Stimulated activated naive B cell treated with anti-CD40 and anti-IgM and Interleukin-4, amounts not matched to agents 10 μg/mL and 1 μg/mL and 100 μg/mL, for 72 hours (primary cell): ENCODE data around the gene NKAIN4.
"Not testable (repeated sequence)": the region's sequence is repeated elsewhere in the genome, so short reads cannot be mapped to it uniquely, and the experiment has no call there.

Experiments used
- ATAC-seq, 2 donors: fragments of 150-1000 bp; cut with Tn5 transposase; replicated peaks; 2 replicates each; pipeline ENCODE4 v1.10.0; 2021; ENCODE audit warnings: moderate library complexity in 1 of 2
- DNase-seq: peaks from one replicate; pipeline ENCODE4 v3.0.0; 2021
- H3K27ac Mint-ChIP-seq: one replicate; pipeline ENCODE4 v1.8.0; 2022; ENCODE audit warnings: mild to moderate bottlenecking, mixed read lengths
- H3K27me3 Mint-ChIP-seq, 2 donors: one replicate each; pipeline ENCODE4 v1.8.0; 2022; ENCODE audit warnings: mixed read lengths in 2 of 2
- H3K36me3 Mint-ChIP-seq, 2 donors: one replicate each; pipeline ENCODE4 v1.8.0; 2022; ENCODE audit warnings: mixed read lengths in 2 of 2, mild to moderate bottlenecking in 1 of 2
- H3K4me1 Mint-ChIP-seq, 2 donors: one replicate each; pipeline ENCODE4 v1.8.0; 2022; ENCODE audit warnings: mixed read lengths in 2 of 2, mild to moderate bottlenecking in 1 of 2
- H3K4me3 Mint-ChIP-seq, 2 donors: one replicate each; pipeline ENCODE4 v1.8.0; 2022; ENCODE audit warnings: mild to moderate bottlenecking in 2 of 2, mixed read lengths in 2 of 2, moderate library complexity in 1 of 2
- H3K9me3 Mint-ChIP-seq, 2 donors: one replicate each; pipeline ENCODE4 v1.8.0; 2022; ENCODE audit warnings: mixed read lengths in 2 of 2, mild to moderate bottlenecking in 1 of 2

The NKAIN4 gene

DNA sequence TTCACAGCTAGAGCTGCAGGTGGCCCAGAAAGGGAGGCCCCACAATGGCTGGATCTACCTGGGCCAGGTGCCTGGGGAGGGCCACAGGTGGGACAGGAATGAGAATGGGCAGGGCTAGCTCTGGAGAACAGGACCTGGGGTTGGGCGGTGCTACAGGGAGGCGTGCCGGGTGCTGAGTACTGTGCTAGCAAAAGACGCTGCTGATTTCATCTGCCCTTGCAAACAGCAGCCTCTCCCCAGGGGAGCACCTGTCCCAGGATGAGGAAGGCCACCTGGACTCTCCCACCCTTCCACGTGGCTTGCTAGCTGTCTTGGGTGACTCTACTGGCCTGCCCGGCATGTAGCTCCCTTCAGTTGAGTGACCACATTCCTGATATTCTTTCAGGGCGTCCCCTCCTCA is 31.7 kb downstream of the NKAIN4 start:
- Mint-ChIP-seq H3K9me3 (no peaks in the 10 kb centered on the region), H3K4me3 (no peak overlapping the region), H3K36me3 (no peaks in the 10 kb centered on the region), H3K27ac (no peak overlapping the region), H3K4me1 (peaks cover under 1 to 1% of the 10 kb centered on the region in 2 donors), H3K27me3 (peaks cover 15 to 24% of the 10 kb centered on the region in 2 donors)
- DNase-seq (no peak), ATAC-seq (no peak)

DNA sequence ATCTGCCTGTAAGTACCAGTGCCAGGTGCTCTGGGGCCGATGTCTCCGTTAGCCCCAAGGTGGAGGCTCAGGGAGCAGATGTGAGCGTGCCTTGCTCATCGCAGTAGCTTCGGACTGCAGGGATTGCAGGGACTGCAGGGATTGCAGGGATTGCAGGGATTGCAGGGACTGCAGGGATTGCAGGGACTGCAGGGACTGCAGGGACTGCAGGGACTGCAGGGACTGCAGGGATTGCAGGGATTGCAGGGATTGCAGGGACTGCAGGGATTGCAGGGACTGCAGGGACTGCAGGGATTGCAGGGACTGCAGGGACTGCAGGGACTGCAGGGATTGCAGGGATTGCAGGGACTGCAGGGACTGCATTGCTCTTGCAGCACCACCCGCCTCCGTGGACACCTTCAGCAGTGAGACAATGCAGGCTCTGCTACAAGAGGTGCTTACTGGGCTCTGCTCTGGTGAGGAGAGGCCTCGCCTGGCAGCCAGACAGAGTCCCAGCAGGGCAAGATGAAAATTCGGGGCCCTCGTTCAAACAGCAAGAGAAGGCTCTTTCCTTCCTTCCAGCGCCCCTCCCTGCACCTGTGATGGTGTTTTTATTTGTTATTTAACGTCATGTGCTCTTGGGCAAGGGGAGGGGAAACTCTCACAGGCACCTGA is 32.7 kb downstream of the NKAIN4 start:
- H3K27ac Mint-ChIP-seq, H3K36me3 Mint-ChIP-seq, H3K4me3 Mint-ChIP-seq, H3K9me3 Mint-ChIP-seq, ATAC-seq, DNase-seq: not testable (repeated sequence)
- Mint-ChIP-seq H3K27me3 (peaks cover 15 to 19% of the 10 kb centered on the region in 2 donors), H3K4me1 (peaks cover 6 to 11% of the 10 kb centered on the region in 2 donors)

DNA sequence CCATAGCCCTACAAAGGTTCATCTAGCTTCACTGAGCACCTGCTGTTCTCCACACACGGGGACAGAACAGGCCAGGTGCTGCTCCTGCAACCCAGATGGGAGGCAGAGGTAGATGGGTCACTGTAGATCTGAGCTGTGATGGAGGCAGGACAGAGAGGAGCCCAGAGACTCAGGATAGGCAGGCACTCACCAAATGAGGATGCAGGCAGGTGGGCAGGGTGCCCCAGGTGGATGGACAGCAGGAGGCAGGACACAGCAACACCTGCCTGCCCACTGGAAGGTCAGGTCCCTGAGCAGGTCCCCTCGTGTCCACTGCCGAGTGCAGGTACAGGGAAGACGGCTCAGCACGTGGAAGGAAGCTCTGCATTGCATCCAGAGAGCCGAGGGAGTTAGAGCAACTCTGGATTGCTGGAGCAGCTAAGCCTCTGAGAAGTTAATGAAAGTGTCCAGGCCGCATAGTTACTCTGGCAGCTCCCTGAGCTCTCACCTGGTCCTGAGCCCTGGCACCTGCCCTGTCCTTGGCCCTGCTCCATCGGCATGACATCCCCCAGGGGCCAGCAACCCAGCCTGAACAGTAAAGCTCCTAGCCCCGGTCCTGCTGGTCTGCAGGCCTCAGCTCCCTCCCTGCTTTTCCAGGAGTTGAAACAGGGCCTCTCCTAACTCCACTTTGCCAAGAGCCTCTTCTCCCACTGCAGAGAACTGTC is 33.4 kb downstream of the NKAIN4 start:
- Mint-ChIP-seq H3K9me3 (no peaks in the 10 kb centered on the region), H3K36me3 (no peaks in the 10 kb centered on the region), H3K4me3 (no peak overlapping the region), H3K27me3 (peaks cover 15 to 17% of the 10 kb centered on the region in 2 donors), H3K27ac (no peak overlapping the region), H3K4me1 (peaks cover 6 to 12% of the 10 kb centered on the region in 2 donors)
- no peak for DNase-seq
- no peak for ATAC-seq

DNA sequence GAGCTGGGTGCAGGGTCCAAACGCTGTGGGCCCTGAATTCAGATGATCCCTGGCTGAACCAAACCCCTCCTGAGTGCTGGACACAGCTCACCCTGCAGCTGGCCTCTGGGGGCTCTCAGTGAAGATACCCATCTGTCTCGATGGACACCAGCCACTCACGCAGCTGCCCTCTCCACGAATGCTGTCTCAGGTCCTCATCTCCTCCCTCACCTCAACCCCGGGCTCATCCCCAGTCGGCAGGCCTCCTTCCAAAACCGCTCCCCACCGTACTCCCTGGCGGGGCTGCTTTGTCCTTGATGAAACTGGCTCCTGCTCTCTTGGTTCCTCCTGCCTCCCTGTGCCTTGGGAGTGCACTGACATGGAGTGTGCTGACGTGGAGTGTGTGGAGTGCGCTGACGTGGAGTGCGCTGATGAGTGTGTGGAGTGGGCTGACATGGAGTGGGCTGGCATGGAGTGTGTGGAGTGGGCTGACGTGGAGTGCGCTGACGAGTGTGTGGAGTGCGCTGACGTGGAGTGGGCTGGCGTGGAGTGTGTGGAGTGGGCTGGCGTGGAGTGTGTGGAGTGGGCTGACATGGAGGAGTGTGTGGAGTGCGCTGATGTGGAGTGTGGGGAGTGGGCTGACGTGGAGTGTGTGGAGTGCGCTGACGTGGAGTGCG is 34.3 kb downstream of the NKAIN4 start:
- no peak overlapping the region for H3K4me3 Mint-ChIP-seq
- ATAC-seq (no peak), DNase-seq (no peak)
- peaks cover 15 to 17% of the 10 kb centered on the region in 2 donors for H3K27me3 Mint-ChIP-seq
- no peaks in the 10 kb centered on the region for H3K9me3 Mint-ChIP-seq
- H3K4me1 Mint-ChIP-seq: peaks cover 10 to 18% of the 10 kb centered on the region in 2 donors
- H3K36me3 Mint-ChIP-seq: peaks cover 5 to 6% of the 10 kb centered on the region in 2 donors
- no peak overlapping the region for H3K27ac Mint-ChIP-seq

DNA sequence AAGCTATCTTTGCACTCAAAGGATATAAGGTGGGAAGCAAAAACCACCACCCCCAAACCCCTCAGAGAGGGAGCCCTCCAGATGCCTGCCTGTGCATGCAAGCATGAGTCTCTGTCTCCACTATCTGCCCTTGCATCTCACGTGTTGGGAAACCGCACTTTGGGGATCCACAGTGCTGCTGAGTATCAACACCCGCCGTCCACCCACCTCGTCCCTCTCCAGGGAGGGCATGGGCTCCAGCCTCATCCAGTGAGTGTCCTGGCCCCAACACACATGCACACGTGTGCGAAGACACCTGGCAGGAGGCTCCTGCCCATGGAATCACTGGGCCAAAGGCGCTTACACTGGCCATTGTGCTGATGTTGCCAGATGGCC is 34.8 kb downstream of the NKAIN4 start:
- no peaks in the 10 kb centered on the region for H3K9me3 Mint-ChIP-seq
- no peak overlapping the region for H3K27ac Mint-ChIP-seq
- peaks cover 15 to 23% of the 10 kb centered on the region in 2 donors for H3K4me1 Mint-ChIP-seq
- no peak overlapping the region for H3K4me3 Mint-ChIP-seq
- peaks cover 15 to 17% of the 10 kb centered on the region in 2 donors for H3K27me3 Mint-ChIP-seq
- ATAC-seq: no peak
- peaks cover 5 to 9% of the 10 kb centered on the region in 2 donors for H3K36me3 Mint-ChIP-seq
- DNase-seq: no peak

DNA sequence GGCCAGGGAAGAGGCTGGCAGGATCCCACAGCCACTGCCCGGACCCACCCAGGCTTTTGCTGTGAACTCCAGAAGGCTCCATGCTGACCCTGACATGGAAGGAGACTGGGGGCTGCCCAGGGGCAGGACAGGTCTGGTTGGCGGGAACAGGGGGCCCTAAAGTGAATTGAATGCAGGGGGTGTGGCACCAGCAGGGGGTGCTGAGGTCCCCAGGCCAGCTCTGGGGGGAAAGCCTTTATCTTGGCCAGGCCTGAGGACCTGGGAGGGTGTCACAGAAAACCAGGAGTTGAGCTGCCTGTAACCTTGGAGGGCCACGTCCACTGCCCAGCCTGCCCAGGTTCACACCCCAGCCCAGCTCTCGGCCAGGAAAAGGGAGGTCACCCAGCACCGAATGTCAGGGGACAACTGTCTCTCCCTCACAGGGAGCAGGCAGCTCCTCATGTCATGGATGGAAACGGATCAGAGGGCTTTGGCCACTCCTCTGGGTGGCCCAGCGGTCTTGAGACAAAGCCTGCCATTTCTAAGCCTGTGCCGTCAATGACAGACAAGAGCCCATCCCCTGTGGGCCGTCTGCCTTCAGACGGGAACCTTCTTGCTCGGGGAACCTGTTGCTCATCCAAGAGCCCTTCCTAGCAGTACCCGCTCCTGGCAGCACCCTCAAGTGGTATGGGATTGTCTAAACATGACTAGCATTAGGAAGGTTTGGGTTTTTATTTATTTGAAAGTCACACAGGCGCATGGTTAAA is 35.4 kb downstream of the NKAIN4 start:
- no peak overlapping the region for H3K27ac Mint-ChIP-seq
- peaks cover 10 to 14% of the 10 kb centered on the region in 2 donors for H3K36me3 Mint-ChIP-seq
- peaks cover 15 to 17% of the 10 kb centered on the region in 2 donors for H3K27me3 Mint-ChIP-seq
- H3K4me3 Mint-ChIP-seq: no peak overlapping the region
- no peak for DNase-seq
- H3K9me3 Mint-ChIP-seq: no peaks in the 10 kb centered on the region
- peaks cover 19 to 29% of the 10 kb centered on the region in 2 donors for H3K4me1 Mint-ChIP-seq
- ATAC-seq: no peak

DNA sequence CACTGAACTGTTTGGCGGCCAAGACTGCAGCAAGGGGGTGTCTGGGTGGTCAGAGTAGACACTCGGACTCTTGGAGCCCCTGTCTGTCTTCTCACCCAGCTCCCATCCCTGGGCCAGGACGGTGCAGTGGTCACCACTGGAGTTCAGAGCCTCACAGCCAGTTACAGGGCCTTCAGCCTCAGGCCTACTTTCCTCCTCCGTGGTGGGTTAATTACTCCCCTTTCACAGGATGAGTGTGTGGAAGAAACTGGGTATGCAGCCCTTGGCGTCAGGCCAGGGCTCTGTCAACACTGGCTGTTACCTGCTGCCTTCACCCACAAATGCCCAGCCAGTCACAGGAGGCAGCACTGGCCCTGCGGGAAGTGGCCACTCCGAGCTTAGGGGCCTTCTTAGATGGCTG is 36.6 kb downstream of the NKAIN4 start:
- Mint-ChIP-seq H3K36me3 (peaks cover 16 to 23% of the 10 kb centered on the region in 2 donors), H3K4me1 (peaks cover 21 to 40% of the 10 kb centered on the region in 2 donors), H3K9me3 (no peaks in the 10 kb centered on the region), H3K4me3 (no peak overlapping the region), H3K27me3 (peaks cover 15 to 17% of the 10 kb centered on the region in 2 donors), H3K27ac (no peak overlapping the region)
- DNase-seq: no peak
- ATAC-seq: no peak

DNA sequence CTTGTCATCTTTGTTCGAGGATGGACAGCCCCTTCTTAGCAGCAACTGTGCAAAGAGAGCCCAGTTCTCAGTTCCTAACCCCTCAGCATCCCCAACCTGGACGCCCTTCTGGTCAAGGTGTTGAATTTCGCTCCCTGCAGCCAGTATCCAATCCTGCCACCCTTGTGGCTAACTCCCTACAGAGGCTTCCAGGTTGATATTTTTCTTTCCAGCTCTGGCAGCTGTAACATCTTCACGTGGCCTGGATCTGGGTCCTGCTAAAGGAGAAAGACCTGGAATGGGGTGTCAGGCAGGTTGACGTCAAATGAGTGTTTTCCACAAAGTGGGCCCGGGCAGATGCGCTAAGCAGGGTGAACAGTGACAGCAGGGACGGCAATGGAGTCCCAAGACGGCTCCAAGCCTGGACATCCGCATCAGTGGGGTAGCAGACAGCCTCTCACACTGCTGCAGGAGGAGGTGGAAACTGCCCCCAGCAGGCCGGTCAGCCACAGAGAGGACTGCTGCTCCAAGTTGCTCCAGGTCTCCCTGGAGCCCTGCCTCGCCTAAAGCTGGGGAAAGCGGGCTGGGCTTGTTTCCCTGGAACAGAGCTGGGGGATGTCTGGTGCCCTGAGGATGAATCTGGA is 37.3 kb downstream of the NKAIN4 start:
- Mint-ChIP-seq H3K36me3 (peaks cover 18 to 31% of the 10 kb centered on the region in 2 donors), H3K9me3 (no peaks in the 10 kb centered on the region), H3K4me3 (peak overlapping the region; percentile 81 to 95), H3K4me1 (peaks cover 27 to 48% of the 10 kb centered on the region in 2 donors), H3K27ac (peak overlapping the region; percentile 81), H3K27me3 (peaks cover 12 to 17% of the 10 kb centered on the region in 2 donors)
- ATAC-seq: no peak
- no peak for DNase-seq

DNA sequence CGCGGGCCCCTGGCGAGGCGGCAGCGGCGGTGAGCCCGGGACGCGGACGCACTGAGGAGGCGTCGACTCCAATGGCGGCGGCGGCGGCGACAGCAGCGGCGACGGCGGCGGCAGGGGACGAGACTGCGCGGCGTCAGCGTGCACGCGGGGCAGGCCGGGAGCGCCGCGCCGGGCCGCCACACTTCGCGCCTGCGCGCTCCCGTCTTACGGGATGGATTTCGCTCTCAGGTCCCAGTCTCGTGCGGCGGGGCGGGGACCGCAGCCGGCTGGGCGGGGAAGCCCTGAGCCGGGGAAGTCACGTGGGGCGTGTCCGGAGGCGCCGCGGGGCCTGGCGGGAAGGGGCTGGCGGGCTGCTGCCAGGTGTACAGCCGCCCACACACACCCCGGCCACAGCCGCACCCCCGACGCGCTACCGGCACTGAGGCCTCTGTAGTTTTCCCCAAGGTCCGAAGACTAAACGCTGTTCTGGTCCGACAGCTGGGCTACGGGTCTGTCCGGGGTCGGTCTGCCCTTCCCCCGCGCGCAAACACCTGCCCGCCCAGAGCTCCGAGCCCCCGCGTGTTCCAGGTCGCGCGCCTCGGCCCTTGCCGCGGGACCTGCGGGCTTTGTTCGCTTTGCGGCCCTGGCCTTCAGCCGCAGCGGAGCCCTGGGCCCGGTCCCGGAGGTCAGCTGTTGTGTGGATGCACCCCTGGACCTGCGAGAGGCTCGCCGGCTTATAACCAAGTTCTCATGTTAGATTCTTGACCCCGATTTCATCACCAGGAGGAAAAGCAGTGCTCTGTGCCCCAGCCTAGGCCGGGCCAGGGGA is 38.0 kb downstream of the NKAIN4 start, which contains the start of gene YTHDF1:
Gene YTHDF1, minus strand, starts transcription at position 91 of the 808 bp plus-strand sequence. CDS start 239 bp downstream, outside the sequence.
- peak; percentile 95 for ATAC-seq
- peaks cover 18 to 33% of the 10 kb centered on the region in 2 donors for H3K36me3 Mint-ChIP-seq
- H3K9me3 Mint-ChIP-seq: no peaks in the 10 kb centered on the region
- H3K4me3 Mint-ChIP-seq: peak within 1 kb of the TSS; percentile 90 to 95
- peaks cover 27 to 52% of the 10 kb centered on the region in 2 donors for H3K4me1 Mint-ChIP-seq
- H3K27me3 Mint-ChIP-seq: peaks cover 12 to 16% of the 10 kb centered on the region in 2 donors
- peak; percentile 99 for DNase-seq
- H3K27ac Mint-ChIP-seq: peak within 1 kb of the TSS; percentile 92

DNA sequence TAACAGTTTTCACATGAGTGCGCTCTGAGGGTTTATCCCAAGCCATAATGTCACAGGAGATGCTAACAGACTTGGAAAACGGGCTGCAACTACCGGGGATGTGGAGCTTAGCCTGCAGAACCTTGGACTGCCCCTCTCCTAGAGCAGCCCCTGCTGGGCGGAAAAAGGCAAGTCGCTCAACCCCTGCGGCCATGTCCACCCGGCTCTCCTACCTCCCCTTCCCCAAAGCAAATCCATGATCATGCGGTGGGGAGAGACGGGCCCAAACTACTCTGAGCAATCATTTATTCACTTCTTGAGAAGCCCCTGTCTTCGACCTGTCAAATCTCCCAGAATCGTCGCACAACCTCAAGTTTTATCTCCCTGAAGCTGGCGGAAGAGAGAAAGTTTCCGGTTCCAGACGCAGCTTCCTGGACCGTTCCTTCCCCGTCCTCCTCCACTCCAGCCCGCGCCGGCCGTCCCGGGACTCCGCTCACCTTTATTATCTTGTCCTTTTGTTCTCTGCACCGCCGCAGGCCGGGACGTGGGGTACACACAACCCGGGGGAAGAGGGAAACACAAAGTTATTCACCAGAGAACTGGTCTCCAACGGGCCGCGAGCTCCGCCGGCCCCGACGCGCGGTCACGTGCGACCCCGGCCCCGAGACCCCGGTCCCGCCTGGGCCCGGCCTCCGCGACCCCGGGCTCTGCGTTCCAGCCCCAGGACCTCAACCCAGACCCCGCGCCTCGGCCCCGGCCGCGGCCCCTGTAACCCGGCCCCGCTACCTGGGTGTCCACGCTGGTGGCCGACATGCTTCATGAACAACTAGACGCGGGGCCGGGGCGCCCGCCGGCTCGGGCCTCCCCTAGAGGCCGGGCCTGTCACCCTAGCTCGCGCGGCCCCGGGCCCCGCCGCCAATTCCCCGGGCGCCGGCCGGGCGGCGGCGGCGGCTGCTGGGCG is 38.9 kb downstream of the NKAIN4 start:
- DNase-seq (no peak), ATAC-seq (peak; percentile 1 to 35)
- peak overlapping the region; percentile 90 to 95 for H3K4me3 Mint-ChIP-seq
- peaks cover 5 to 7% of the 10 kb centered on the region in 2 donors for H3K27me3 Mint-ChIP-seq
- H3K36me3 Mint-ChIP-seq: peaks cover 24 to 37% of the 10 kb centered on the region in 2 donors
- no peaks in the 10 kb centered on the region for H3K9me3 Mint-ChIP-seq
- H3K4me1 Mint-ChIP-seq: peaks cover 32 to 60% of the 10 kb centered on the region in 2 donors
- H3K27ac Mint-ChIP-seq: peak overlapping the region; percentile 92

DNA sequence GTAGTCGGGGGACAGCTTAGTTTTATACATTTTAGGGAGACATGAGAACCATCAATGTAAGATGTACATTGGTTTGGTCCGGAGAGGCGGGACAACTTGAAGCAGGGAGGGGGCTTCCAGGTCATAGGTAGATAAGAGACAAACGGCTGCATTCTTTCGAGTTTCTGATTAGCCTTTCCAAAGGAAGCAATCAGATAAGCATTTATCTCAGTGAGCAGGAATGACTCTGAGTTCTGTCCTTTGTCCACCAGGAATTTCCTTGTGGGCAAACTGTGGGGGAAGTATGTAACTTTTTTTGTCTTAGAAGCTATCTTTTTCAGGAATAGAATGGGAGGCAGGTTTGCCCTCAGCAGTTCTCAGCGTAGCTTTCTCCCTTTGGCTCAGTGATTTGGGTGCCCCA is 39.7 kb downstream of the NKAIN4 start:
- DNase-seq: no peak
- peaks cover 33 to 69% of the 10 kb centered on the region in 2 donors for H3K4me1 Mint-ChIP-seq
- peak overlapping the region; percentile 92 for H3K27ac Mint-ChIP-seq
- no peaks in the 10 kb centered on the region for H3K27me3 Mint-ChIP-seq
- no peaks in the 10 kb centered on the region for H3K9me3 Mint-ChIP-seq
- H3K4me3 Mint-ChIP-seq: peak overlapping the region; percentile 90 to 95
- H3K36me3 Mint-ChIP-seq: peaks cover 29 to 37% of the 10 kb centered on the region in 2 donors
- no peak for ATAC-seq

DNA sequence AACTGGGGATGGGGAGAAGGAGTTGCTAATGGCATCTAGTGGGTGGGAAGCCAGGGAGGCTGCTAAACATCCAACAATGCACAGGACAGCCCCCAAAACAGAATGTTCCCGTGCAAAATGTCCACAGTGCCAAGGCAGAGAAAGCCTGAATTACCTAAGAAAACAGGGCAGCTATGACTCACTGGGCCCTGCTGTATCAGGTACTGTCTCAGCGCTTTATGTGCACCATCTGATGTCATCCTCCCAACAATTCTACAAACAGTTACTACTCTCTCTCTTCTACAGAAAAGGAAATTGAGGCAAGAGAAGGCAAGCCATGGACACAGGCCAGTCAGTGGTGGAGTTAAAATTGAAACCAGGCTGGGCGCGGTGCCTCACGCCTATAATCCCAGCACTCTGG is 41.5 kb downstream of the NKAIN4 start:
- ATAC-seq: no peak
- no peak overlapping the region for H3K27ac Mint-ChIP-seq
- peaks cover 35 to 41% of the 10 kb centered on the region in 2 donors for H3K36me3 Mint-ChIP-seq
- H3K4me3 Mint-ChIP-seq: no peak overlapping the region
- H3K4me1 Mint-ChIP-seq: peaks cover 35 to 74% of the 10 kb centered on the region in 2 donors
- DNase-seq: no peak
- H3K27me3 Mint-ChIP-seq: no peaks in the 10 kb centered on the region
- H3K9me3 Mint-ChIP-seq: no peaks in the 10 kb centered on the region
